MM.1S (cell line): ENCODE results near the gene ZNHIT6.

Source experiments
- DNase-seq: peaks from one replicate; pipeline ENCODE4 v3.0.0-alpha.2; 2015
- H2AFZ ChIP-seq: fragments of 300-600 bp; sonication (generic); 2 replicates; pipeline ENCODE4 v1.6.0; 2016; ENCODE audit warnings: antibody characterized with exemption, low read length
- H3F3A ChIP-seq: fragments of 300-600 bp; sonication (generic); 2 replicates; pipeline ENCODE4 v1.6.1; 2016; ENCODE audit warnings: mild to moderate bottlenecking, antibody characterized with exemption, low read length, moderate library complexity, mixed read lengths; ENCODE audit not compliant: insufficient read depth
- H3K27ac ChIP-seq: fragments of 300-600 bp; sonication (generic); 2 replicates; pipeline ENCODE4 v1.5.1; 2016; ENCODE audit warnings: mild to moderate bottlenecking, low read length
- H3K27me3 ChIP-seq: fragments of 300-600 bp; sonication (generic); replicated peaks from 2 replicates; pipeline ENCODE4 v1.6.0; 2016; ENCODE audit warnings: low read length; ENCODE audit not compliant: insufficient read depth
- H3K36me3 ChIP-seq: fragments of 300-600 bp; sonication (generic); replicated peaks from 2 replicates; pipeline ENCODE4 v1.6.1; 2016; ENCODE audit warnings: mild to moderate bottlenecking, low read length, mixed read lengths; ENCODE audit not compliant: insufficient read depth
- H3K4me1 ChIP-seq: fragments of 300-600 bp; sonication (generic); 2 replicates; pipeline ENCODE4 v1.6.1; 2016; ENCODE audit warnings: low read length, mixed read lengths
- H3K4me2 ChIP-seq: fragments of 300-600 bp; sonication (generic); 2 replicates; pipeline ENCODE4 v1.6.0; 2016; ENCODE audit warnings: low read depth, low read length
- H3K4me3 ChIP-seq: fragments of 300-600 bp; sonication (generic); 2 replicates; pipeline ENCODE4 v1.5.1; 2016; ENCODE audit warnings: low read length, mixed read lengths
- H3K79me2 ChIP-seq: fragments of 300-600 bp; sonication (generic); 2 replicates; pipeline ENCODE4 v1.6.1; 2016; ENCODE audit warnings: mixed run types, low read length, mixed read lengths
- H3K9ac ChIP-seq: fragments of 300-600 bp; sonication (generic); 2 replicates; pipeline ENCODE4 v1.6.1; 2016; ENCODE audit warnings: low read length, mixed read lengths
- H3K9me2 ChIP-seq: fragments of 300-600 bp; sonication (generic); replicated peaks from 2 replicates; pipeline ENCODE4 v1.6.1; 2016; ENCODE audit warnings: mild to moderate bottlenecking, low read length, mixed read lengths; ENCODE audit not compliant: insufficient read depth
- H3K9me3 ChIP-seq: fragments of 300-600 bp; sonication (generic); replicated peaks from 2 replicates; pipeline ENCODE4 v1.6.1; 2016; ENCODE audit warnings: mild to moderate bottlenecking, low read length, mixed read lengths; ENCODE audit not compliant: insufficient read depth
- H4K20me1 ChIP-seq: fragments of 300-600 bp; sonication (generic); 2 replicates; pipeline ENCODE4 v1.6.1; 2016; ENCODE audit warnings: mild to moderate bottlenecking, low read length, moderate library complexity, mixed read lengths; ENCODE audit not compliant: insufficient read depth
- EZH2 ChIP-seq: fragments of 300-600 bp; sonication (generic); optimal IDR thresholded peaks from 2 replicates; pipeline ENCODE3; 2017; ENCODE audit warnings: low read depth, mild to moderate bottlenecking, antibody characterized with exemption, low read length, mixed read lengths
- EZH2phosphoT487 ChIP-seq: fragments of 300-600 bp; sonication (generic); IDR thresholded peaks from 2 replicates; pipeline ENCODE4 v1.6.1; 2018; ENCODE audit warnings: antibody characterized with exemption, low read length
- TF ChIP-seq, protein P1 (sequence below): fragments of 300-600 bp; sonication (generic); IDR thresholded peaks from 2 replicates; pipeline ENCODE4 v1.5.1; 2016; ENCODE audit warnings: antibody characterized with exemption, low read length, mixed read lengths

ZNHIT6 gene

DNA sequence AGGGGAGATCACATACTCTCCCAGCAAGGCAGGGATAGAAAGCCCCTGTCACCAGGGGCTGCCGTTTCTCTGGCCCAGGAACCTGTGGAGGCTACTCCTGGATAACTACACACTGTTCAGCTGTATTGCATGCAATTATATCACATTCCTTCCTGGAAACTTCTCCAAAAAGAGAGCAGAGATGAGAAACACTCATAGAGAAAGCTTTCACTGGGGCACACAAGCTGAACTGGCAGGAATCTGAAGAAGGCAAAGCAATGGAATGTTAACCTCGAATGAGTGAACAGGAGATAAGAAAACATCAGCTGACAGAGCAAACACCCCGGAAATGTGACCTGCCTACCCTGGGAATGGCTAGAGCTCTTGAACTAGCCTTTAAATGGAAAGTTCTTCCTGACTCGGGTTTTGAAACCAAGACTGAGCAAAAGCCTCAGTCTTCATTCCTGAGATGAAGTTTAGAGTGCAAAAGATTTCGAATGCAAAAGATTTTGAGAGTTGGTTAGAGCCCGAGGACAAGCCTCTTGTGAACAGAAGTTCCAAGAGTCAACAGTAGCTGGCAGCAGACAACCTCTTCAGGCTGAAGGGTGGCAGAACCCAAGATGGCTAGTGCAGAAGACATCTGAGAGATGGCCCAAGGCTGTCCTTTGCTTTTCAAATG, 95.4 kb downstream of the ZNHIT6 start:
- Histone ChIP-seq H3K4me1 (no peaks in the 10 kb centered on the region; the same call in 1 of the 2 replicates), H3K9ac (no peak overlapping the region), H3K4me3 (no peak overlapping the region), H3K9me2 (no peaks in the 10 kb centered on the region), H3K9me3 (no peaks in the 10 kb centered on the region), H3K79me2 (no peaks in the 10 kb centered on the region), H4K20me1 (no peaks in the 10 kb centered on the region), H3K27me3 (no peaks in the 10 kb centered on the region), H3F3A (no peaks in the 10 kb centered on the region), H3K27ac (no peak overlapping the region), H3K36me3 (no peaks in the 10 kb centered on the region), H2AFZ (no peak overlapping the region), H3K4me2 (no peak overlapping the region)
- peak; percentile 16 for DNase-seq
- TF ChIP-seq EZH2phosphoT487 (no peak), EZH2 (no peak)
- TF ChIP-seq, protein P1, sequence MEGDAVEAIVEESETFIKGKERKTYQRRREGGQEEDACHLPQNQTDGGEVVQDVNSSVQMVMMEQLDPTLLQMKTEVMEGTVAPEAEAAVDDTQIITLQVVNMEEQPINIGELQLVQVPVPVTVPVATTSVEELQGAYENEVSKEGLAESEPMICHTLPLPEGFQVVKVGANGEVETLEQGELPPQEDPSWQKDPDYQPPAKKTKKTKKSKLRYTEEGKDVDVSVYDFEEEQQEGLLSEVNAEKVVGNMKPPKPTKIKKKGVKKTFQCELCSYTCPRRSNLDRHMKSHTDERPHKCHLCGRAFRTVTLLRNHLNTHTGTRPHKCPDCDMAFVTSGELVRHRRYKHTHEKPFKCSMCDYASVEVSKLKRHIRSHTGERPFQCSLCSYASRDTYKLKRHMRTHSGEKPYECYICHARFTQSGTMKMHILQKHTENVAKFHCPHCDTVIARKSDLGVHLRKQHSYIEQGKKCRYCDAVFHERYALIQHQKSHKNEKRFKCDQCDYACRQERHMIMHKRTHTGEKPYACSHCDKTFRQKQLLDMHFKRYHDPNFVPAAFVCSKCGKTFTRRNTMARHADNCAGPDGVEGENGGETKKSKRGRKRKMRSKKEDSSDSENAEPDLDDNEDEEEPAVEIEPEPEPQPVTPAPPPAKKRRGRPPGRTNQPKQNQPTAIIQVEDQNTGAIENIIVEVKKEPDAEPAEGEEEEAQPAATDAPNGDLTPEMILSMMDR = peak; percentile 53

DNA sequence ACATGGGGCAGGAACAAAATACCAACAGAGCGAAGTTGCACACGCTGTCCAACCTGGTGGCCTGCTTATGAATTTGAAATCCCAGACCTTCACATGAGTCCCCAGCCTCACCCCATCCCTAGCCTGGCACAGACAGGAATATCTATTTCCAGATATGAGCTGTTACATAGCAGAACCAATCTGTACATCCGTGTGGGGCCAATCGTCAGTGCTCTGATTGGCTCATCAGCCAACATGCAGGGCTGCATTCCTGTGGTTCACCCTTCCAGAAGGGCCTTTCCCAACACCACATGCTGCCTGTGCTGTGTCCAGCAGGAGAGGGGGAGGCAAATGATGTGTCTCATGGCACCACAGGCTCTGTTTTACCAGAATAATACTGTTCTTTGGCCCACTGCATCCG, 96.4 kb downstream of the ZNHIT6 start:
- no peak for DNase-seq
- no peak overlapping the region for H3K9ac ChIP-seq

DNA sequence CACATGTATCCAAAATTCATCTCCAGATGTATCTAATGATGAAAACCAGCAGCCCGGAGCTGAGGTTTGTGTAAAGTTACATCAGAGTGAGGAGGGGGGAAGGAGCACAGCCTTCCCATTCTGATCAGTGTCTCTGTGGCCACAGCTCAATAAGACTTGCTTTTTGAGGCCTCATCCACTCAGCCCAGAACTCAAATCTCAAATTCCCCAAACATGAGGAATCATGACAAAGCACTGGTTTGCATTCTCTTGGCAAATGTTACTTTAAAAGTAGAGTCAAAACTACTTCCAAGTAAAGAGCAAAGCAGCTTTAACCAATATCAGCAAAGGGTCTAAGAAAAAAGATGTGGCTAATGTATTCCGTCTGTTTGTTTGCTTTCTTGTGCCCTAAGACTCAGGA, 96.8 kb downstream of the ZNHIT6 start:
- no peaks in the 10 kb centered on the region for H3K36me3 ChIP-seq
- H3K4me2 ChIP-seq = no peak overlapping the region
- no peaks in the 10 kb centered on the region for H3K27me3 ChIP-seq
- H4K20me1 ChIP-seq = no peaks in the 10 kb centered on the region
- H3K9me3 ChIP-seq = no peaks in the 10 kb centered on the region
- no peak overlapping the region for H3K4me3 ChIP-seq
- H3K9me2 ChIP-seq = no peaks in the 10 kb centered on the region
- no peak overlapping the region for H3K27ac ChIP-seq
- H2AFZ ChIP-seq = no peak overlapping the region
- no peak for DNase-seq
- no peaks in the 10 kb centered on the region for H3F3A ChIP-seq
- H3K9ac ChIP-seq = no peak overlapping the region
- H3K79me2 ChIP-seq = no peaks in the 10 kb centered on the region
- TF ChIP-seq, protein P1 = no peak
- TF ChIP-seq EZH2 = no peak
- H3K4me1 ChIP-seq = no peaks in the 10 kb centered on the region; the same call in 1 of the 2 replicates

More for the DNA sequence above, 96.4 kb downstream of the ZNHIT6 start:
- Histone ChIP-seq H3K4me3 (no peak overlapping the region), H3K4me2 (no peak overlapping the region), H3K9me3 (no peaks in the 10 kb centered on the region), H2AFZ (no peak overlapping the region), H3K79me2 (no peaks in the 10 kb centered on the region), H3K27me3 (no peaks in the 10 kb centered on the region), H4K20me1 (no peaks in the 10 kb centered on the region), H3K36me3 (no peaks in the 10 kb centered on the region), H3K9me2 (no peaks in the 10 kb centered on the region), H3F3A (no peaks in the 10 kb centered on the region), H3K27ac (no peak overlapping the region), H3K4me1 (no peaks in the 10 kb centered on the region; the same call in 1 of the 2 replicates)
- TF ChIP-seq EZH2phosphoT487 (no peak), EZH2 (no peak)
- TF ChIP-seq, protein P1 = no peak
